ENCODE measurements around the gene LRRC52. TPM values are rescaled to one million over a fixed set of nuclear protein-coding genes. Genes with fewer than 3 reads are reported as not detected.

The LRRC52 gene
- total RNA-seq, 1 donor from 2014 or later, result 0.44 TPM

DNA sequence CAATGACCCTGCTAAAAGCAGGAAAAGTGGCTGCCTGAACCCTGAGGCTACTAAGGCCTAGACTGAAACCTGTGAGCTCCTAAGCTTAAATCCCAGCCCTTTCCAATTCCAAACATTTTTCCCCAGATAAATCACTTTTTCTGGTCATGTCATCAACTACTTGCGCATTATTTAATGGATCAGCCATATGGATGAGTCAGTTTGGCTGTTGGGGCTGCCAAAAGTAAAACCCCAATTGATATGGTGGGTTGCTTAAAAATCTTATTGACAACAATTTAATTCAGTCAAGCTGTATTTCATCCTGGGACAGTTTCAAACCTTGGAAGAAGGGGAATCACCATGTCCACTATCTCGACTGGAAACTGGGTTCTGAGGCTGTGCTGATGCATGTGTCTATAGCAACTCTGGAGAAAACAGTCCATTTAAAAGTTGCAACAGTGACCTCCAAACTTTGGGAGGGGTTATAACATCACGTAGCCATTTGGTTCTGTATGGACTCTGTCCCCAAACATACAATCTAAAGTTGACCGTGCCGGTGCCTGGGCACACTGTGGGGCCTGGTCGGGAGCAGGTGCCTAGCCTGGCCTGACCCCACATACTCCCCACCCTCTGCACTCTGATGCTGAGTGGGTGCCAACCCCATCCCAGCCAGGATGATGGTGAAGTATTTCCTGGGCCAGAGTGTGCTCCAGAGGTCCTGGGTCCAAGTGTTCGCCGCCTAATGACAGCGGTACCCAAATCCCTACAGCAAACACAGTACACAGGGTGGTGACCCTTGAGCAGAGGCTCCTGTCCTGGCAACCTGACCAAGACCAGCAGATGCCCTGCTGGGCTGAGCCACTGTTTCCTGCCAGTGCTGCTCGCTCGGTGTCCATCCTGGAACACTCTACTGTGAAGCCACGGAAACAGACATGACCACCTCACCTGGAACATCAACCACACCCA is 46.5 kb upstream of the LRRC52 start:
- Histone ChIP-seq H3K27me3 (ENCODE audit: low read depth) (no peaks in the 10 kb centered on the region), H3K9me3 (no peaks in the 10 kb centered on the region), H3K4me3 (no peak overlapping the region), H3K36me3 (no peaks in the 10 kb centered on the region), H3K4me1 (no peaks in the 10 kb centered on the region), H3K27ac (no peak overlapping the region)
- DNase-seq (no peak), ATAC-seq (peak in 1 of 2 donors; percentile 19)
- TF ChIP-seq, protein P1, sequence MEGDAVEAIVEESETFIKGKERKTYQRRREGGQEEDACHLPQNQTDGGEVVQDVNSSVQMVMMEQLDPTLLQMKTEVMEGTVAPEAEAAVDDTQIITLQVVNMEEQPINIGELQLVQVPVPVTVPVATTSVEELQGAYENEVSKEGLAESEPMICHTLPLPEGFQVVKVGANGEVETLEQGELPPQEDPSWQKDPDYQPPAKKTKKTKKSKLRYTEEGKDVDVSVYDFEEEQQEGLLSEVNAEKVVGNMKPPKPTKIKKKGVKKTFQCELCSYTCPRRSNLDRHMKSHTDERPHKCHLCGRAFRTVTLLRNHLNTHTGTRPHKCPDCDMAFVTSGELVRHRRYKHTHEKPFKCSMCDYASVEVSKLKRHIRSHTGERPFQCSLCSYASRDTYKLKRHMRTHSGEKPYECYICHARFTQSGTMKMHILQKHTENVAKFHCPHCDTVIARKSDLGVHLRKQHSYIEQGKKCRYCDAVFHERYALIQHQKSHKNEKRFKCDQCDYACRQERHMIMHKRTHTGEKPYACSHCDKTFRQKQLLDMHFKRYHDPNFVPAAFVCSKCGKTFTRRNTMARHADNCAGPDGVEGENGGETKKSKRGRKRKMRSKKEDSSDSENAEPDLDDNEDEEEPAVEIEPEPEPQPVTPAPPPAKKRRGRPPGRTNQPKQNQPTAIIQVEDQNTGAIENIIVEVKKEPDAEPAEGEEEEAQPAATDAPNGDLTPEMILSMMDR (IDR thresholded peaks at IDR 0.05), result no peak
- intact Hi-C loops (cut with DNase I), result no loop called here

DNA sequence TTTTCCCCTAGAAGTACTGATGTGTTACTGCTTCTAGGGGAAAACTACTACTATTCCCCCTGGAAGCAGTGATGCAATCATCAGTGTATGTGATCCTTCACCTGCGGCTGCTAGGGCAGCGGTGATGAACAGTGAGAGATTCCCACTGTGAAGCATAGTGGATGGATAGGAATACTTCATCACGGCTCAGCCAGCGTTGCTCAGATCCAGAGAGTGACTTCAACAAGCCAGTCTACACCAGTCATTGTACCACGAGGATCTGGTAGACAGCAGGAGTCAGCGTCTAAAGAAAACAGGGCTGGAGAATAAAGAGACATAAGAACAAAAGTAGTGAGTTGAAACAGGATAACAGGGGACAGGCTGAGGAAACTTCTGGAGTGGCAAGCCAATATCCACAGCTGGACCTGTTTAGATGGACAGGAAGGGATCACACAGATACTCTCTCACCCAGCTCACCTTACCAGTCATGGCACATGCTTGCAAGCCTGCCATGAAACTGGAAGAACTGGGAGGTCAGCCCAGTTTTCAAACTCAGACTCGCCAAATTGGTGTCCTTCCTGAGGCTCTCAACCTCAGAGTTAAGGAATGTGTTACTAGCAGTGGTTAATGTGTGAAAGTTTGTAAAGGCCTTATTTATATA is 42.4 kb upstream of the LRRC52 start:
- H3K4me1 ChIP-seq, result no peaks in the 10 kb centered on the region
- no peak overlapping the region for H3K27ac ChIP-seq
- H3K4me3 ChIP-seq, result no peak overlapping the region
- H3K9me3 ChIP-seq, result no peaks in the 10 kb centered on the region
- intact Hi-C loops (cut with DNase I), result no loop called here
- no peaks in the 10 kb centered on the region for H3K36me3 ChIP-seq
- TF ChIP-seq, protein P1 (IDR thresholded peaks at IDR 0.05), result no peak
- DNase-seq (no peak), ATAC-seq (no peak)
- H3K27me3 ChIP-seq (ENCODE audit: low read depth), result no peaks in the 10 kb centered on the region

DNA sequence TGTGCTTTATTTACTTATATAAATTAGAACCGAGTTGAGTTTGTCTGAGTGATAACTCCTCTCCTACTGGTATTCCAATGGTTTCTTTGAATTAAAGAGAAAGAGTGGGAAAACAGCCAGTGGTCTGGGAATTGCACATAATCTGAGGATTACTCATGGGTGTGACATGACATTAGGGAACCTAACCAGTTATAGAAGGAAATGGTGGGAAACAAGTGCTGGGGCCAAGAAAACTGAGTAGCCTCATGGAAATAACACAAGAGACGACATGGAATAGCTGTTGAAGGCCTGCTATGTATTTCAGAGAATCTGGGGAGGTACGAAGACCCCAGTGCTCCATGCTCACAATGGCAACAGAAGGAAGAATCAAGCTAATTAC is 41.8 kb upstream of the LRRC52 start:
- no peak for ATAC-seq
- intact Hi-C loops (cut with DNase I), result no loop called here
- Histone ChIP-seq H3K27me3 (ENCODE audit: low read depth) (no peaks in the 10 kb centered on the region), H3K4me3 (no peak overlapping the region), H3K9me3 (no peaks in the 10 kb centered on the region), H3K4me1 (no peaks in the 10 kb centered on the region), H3K27ac (no peak overlapping the region), H3K36me3 (no peaks in the 10 kb centered on the region)
- TF ChIP-seq, protein P1 (IDR thresholded peaks at IDR 0.05), result no peak
- DNase-seq, result no peak

DNA sequence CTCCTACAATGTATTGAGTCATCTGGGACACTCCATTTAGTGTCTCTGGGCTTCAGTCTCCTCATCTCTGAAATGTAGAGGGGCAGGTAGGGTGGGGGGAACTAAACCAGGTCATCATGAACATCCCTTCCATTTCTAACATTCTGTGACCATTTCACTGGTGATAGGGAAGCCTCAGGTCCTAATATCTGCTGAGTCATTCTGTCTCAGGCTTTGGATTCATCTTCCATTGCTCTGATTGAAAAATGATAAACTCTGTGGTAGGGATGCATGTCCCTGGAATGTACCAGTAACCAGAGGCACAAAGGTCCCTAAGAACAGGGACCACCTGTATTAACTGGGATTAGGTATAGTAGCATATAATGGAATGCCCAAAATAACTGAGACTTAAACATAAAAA is 36.2 kb upstream of the LRRC52 start:
- no peaks in the 10 kb centered on the region for H3K4me1 ChIP-seq
- H3K27me3 ChIP-seq (ENCODE audit: low read depth), result no peaks in the 10 kb centered on the region
- ATAC-seq (no peak), DNase-seq (no peak)
- intact Hi-C loops (cut with DNase I), result no loop called here
- no peak overlapping the region for H3K4me3 ChIP-seq
- no peaks in the 10 kb centered on the region for H3K36me3 ChIP-seq
- H3K27ac ChIP-seq, result no peak overlapping the region
- no peaks in the 10 kb centered on the region for H3K9me3 ChIP-seq
- TF ChIP-seq, protein P1 (IDR thresholded peaks at IDR 0.05), result no peak

DNA sequence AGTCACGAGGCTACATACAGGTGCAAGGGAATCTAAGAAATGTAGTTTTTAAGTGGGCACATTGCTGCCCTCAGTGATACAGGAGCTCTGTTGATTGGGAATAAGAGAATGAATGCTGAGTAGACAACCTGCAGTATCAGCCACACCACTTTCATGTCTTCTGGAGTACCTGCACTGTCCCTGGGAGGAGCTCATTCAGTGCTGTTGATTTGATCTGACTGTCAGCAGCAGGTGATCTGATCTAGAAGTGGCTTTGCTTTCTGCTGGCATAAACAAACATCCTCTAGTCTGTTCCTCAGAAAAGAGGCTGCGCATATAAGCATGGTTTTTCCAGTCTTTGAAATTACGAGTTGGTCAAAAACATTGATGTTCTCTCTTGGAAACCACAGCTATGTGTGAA is 35.5 kb upstream of the LRRC52 start:
- intact Hi-C loops (cut with DNase I), result no loop called here
- TF ChIP-seq, protein P1 (IDR thresholded peaks at IDR 0.05), result no peak
- H3K4me1 ChIP-seq, result no peaks in the 10 kb centered on the region
- no peaks in the 10 kb centered on the region for H3K9me3 ChIP-seq
- no peaks in the 10 kb centered on the region for H3K36me3 ChIP-seq
- ATAC-seq (no peak), DNase-seq (no peak)
- H3K27ac ChIP-seq, result no peak overlapping the region
- no peak overlapping the region for H3K4me3 ChIP-seq
- H3K27me3 ChIP-seq (ENCODE audit: low read depth), result no peaks in the 10 kb centered on the region

Measured in lower lobe of right lung (tissue), 2 donors.